Thoracic aorta (tissue), 2 donors: ENCODE measurements around the gene SLC46A2. TPM values are rescaled to one million over a fixed set of nuclear protein-coding genes. Genes with fewer than 3 reads are reported as not detected.

ENCODE experiments used
- ATAC-seq: fragments of 150-250 bp; one replicate; pipeline ENCODE4 v1.8.0; 2017; ENCODE audit warnings: low read depth; ENCODE audit not compliant: insufficient number of reproducible peaks, low FRiP score
- DNase-seq: peaks from one replicate; pipeline ENCODE4 v3.0.0-alpha.2; 2020; ENCODE audit warnings: low spot score
- H3K27ac ChIP-seq, 2 donors: fragments of 200-600 bp; sonication (generic); 1 replicate in 1 of 2; 2 replicates in 1 of 2; pipeline ENCODE4 v1.5.1; 2016; ENCODE audit warnings: mild to moderate bottlenecking in 2 of 2, moderate library complexity in 2 of 2
- H3K27me3 ChIP-seq: fragments of 200-600 bp; sonication (generic); replicated peaks from 2 replicates; pipeline ENCODE4 v1.6.0; 2016; ENCODE audit warnings: mild to moderate bottlenecking; ENCODE audit not compliant: insufficient read depth
- H3K36me3 ChIP-seq: fragments of 200-600 bp; sonication (generic); one replicate; pipeline ENCODE4 v1.5.1; 2016
- H3K4me1 ChIP-seq, 2 donors: fragments of 200-600 bp; sonication (generic); 1 replicate in 1 of 2; 2 replicates in 1 of 2; pipeline versions ENCODE4 v1.5.1 to v1.6.0; 2016; ENCODE audit warnings: low read depth in 2 of 2, mild to moderate bottlenecking in 1 of 2; ENCODE audit not compliant: control insufficient read depth in 1 of 2
- H3K4me3 ChIP-seq: fragments of 200-600 bp; sonication (generic); 2 replicates; pipeline ENCODE4 v1.5.1; 2016; ENCODE audit warnings: mild to moderate bottlenecking
- H3K9me3 ChIP-seq: fragments of 200-600 bp; sonication (generic); 2 replicates; pipeline ENCODE4 v1.5.1; 2016
- CTCF ChIP-seq: fragments of 200-600 bp; sonication (generic); IDR thresholded peaks from one replicate; pipeline ENCODE4 v1.5.1; 2019; ENCODE audit warnings: antibody characterized with exemption
- total RNA-seq, 2 donors: library from RNA; depleted of rRNA; stranded (reverse); fragments of >200 nt; gene quantifications; one replicate each; pipeline versions ENCODE4 v1.1.0 to v1.2.3, GENCODE V29; 2016

Gene SLC46A2
- total RNA-seq, 2 donors from 2014 or later = 2.0 to 2.7 TPM

GRCh38 chr9:112861638-112862555 lies 28.8 kb downstream of the SLC46A2 start:
- H3K36me3 ChIP-seq = peaks cover 3% of the 10 kb centered on the region
- H3K4me1 ChIP-seq = peaks cover 0 to 9% of the 10 kb centered on the region in 2 donors
- H3K27ac ChIP-seq = no peak overlapping the region
- no peak for TF ChIP-seq CTCF
- H3K9me3 ChIP-seq = no peaks in the 10 kb centered on the region
- H3K4me3 ChIP-seq = no peak overlapping the region
- H3K27me3 ChIP-seq = no peaks in the 10 kb centered on the region
- DNase-seq (no peak), ATAC-seq (peak; percentile 10)

- H3K36me3 ChIP-seq = peaks cover 3% of the 10 kb centered on the region
- DNase-seq (no peak), ATAC-seq (no peak)
- no peaks in the 10 kb centered on the region for H3K27me3 ChIP-seq
- no peak overlapping the region for H3K27ac ChIP-seq
- no peaks in the 10 kb centered on the region for H3K9me3 ChIP-seq
- H3K4me3 ChIP-seq = no peak overlapping the region
- peaks cover 0 to 9% of the 10 kb centered on the region in 2 donors for H3K4me1 ChIP-seq
- no peak for TF ChIP-seq CTCF
These were observed 29.5 kb downstream of the SLC46A2 start for GRCh38 chr9:112861155-112861554.

GRCh38 chr9:112860451-112860850 lies 30.2 kb downstream of the SLC46A2 start:
- Histone ChIP-seq H3K27ac (no peak overlapping the region), H3K36me3 (peaks cover 3% of the 10 kb centered on the region), H3K27me3 (no peaks in the 10 kb centered on the region), H3K4me3 (no peak overlapping the region), H3K9me3 (no peaks in the 10 kb centered on the region), H3K4me1 (peaks cover 0 to 9% of the 10 kb centered on the region in 2 donors)
- DNase-seq (no peak), ATAC-seq (no peak)
- no peak for TF ChIP-seq CTCF

- no peak for ATAC-seq
- DNase-seq = no peak
- no peaks in the 10 kb centered on the region for H3K9me3 ChIP-seq
These were observed 32.0 kb downstream of the SLC46A2 start for GRCh38 chr9:112858625-112859147.

More at GRCh38 chr9:112858625-112859147, 32.0 kb downstream of the SLC46A2 start:
- TF ChIP-seq CTCF = no peak
- Histone ChIP-seq H3K36me3 (no peaks in the 10 kb centered on the region), H3K27ac (no peak overlapping the region), H3K4me3 (no peak overlapping the region), H3K4me1 (peaks cover 0 to 9% of the 10 kb centered on the region in 2 donors), H3K27me3 (no peaks in the 10 kb centered on the region)
